Adrenal gland (tissue), 12 donors: ENCODE data around the gene PAEP. TPM values are rescaled to one million over a fixed set of nuclear protein-coding genes. Genes with fewer than 3 reads are reported as not detected.
A peak's percentile ranks its signal among the peaks of the same experiment; 100 is the strongest.

ENCODE experiments used
- DNase-seq, 7 donors: peaks; one replicate each; pipeline ENCODE4 v3.0.0-alpha.2; 2019 to 2020
- H3K27ac ChIP-seq, 5 donors: fragments of 200-600 bp; sonication (generic) in 4 of 5; 1 replicate in 3 of 5; 2 replicates in 2 of 5; pipeline versions ENCODE4 v1.5.1 to v1.8.0; 2016 to 2020; ENCODE audit warnings: mild to moderate bottlenecking in 1 of 5
- H3K27me3 ChIP-seq: fragments of 200-600 bp; 2 replicates; pipeline ENCODE4 v1.8.0; 2021
- H3K36me3 ChIP-seq, 2 donors: fragments of 200-600 bp; replicated peaks in 1 of 2; 1 replicate in 1 of 2; 2 replicates in 1 of 2; pipeline versions ENCODE4 v1.5.1 to v1.8.0; 2018 to 2022
- H3K4me1 ChIP-seq, 2 donors: fragments of 200-600 bp; replicated peaks in 1 of 2; 1 replicate in 1 of 2; 2 replicates in 1 of 2; pipeline versions ENCODE4 v1.5.1 to v1.8.0; 2018 to 2021
- H3K4me3 ChIP-seq, 4 donors: fragments of 200-600 bp; sonication (generic) in 3 of 4; one replicate each; pipeline ENCODE4 v1.5.1; 2016 to 2018
- H3K9me3 ChIP-seq, 3 donors: fragments of 200-600 bp; sonication (generic) in 1 of 3; replicated peaks in 1 of 3; 1 replicate in 2 of 3; 2 replicates in 1 of 3; pipeline versions ENCODE4 v1.5.1 to v1.8.0; 2016 to 2021
- CTCF ChIP-seq, 6 experiments: fragments of 450-650 bp in 4 of 6; fragments of 200-600 bp in 2 of 6; sonication (generic) in 1 of 6; IDR thresholded peaks; 1 replicate in 5 of 6; 2 replicates in 1 of 6; pipeline versions ENCODE4 v1.5.1 to v1.8.0; 2016 to 2021; ENCODE audit warnings: antibody characterized with exemption in 6 of 6, mild to moderate bottlenecking in 2 of 6, moderate library complexity in 1 of 6
- POLR2A ChIP-seq, 2 donors: fragments of 450-650 bp; IDR thresholded peaks; one replicate each; pipeline ENCODE4 v1.6.1; 2017; ENCODE audit warnings: antibody characterized with exemption in 2 of 2, mild to moderate bottlenecking in 2 of 2, moderate library complexity in 1 of 2
- WGBS, 4 donors: extraction: QIAGEN DNeasy Blood & Tissue Kit in 2 of 4; methylation state at CpG; one replicate each; pipeline versions ENCODE4 v1.1.5 to v1.1.7; 2013 to 2017; 5-methylcytosine and 5-hydroxymethylcytosine counted together
- intact Hi-C, 2 donors: fragments of 100-400 bp; cut with DNase I; formaldehyde crosslinking; loops; one replicate each; pipeline versions ENCODE4 v1.14.1 to v1.15.0; 2022 to 2023
- polyA plus RNA-seq, 3 donors: library from polyadenylated mRNA; stranded (reverse); fragments of 200-250 nt in 2 of 3; fragments of 350-450 nt in 1 of 3; fragmentation: Illumina TruSeq in 1 of 3; extraction: RNeasy Lipid Tissue Mini Kit (QIAGEN cat#74804) in 1 of 3; gene quantifications; one replicate each; pipeline ENCODE4 v1.2.3, GENCODE V29; 2013 to 2014
- total RNA-seq, 9 donors: library from RNA; depleted of rRNA in 4 of 9; stranded (reverse); fragments of >200 nt in 4 of 9; fragments of 120-200 nt in 1 of 9; fragmentation: NEBNext Ultra II Directional in 1 of 9; extraction: Animal tissue kit (Norgen Biotek cat#: 25700) in 1 of 9; gene quantifications; one replicate each; pipeline versions ENCODE4 v1.1.0 to v1.2.4, GENCODE V29; 2013 to 2023
- donor health status: healthy with polysubstance abuse.
- donor health status: Bipolar disorder and iron deficiency.
- donor health status: DM: yes; HTN: yes; CAD: no.
- donor health status: DM: no; HTN: no; CAD: no.
- donor health status: DM: no; HTN: no; CAD: no.
- donor health status: DM: yes; HTN: yes; CAD: no.

Gene PAEP
- total and polyA plus RNA-seq, 12 donors = 0.17 TPM; not detected in 11

GRCh38 chr9:135522931-135523330, 38.6 kb upstream of the PAEP start:
- peak in 2 of 7 donors; percentile 4 to 31 for DNase-seq
- no peaks in the 10 kb centered on the region for H3K27me3 ChIP-seq
- no peak for TF ChIP-seq CTCF (IDR thresholded peaks at IDR 0.05)
- no peak for TF ChIP-seq POLR2A (IDR thresholded peaks at IDR 0.05)

GRCh38 chr9:135523521-135524129, 37.9 kb upstream of the PAEP start:
- no peaks in the 10 kb centered on the region for H3K4me1 ChIP-seq
- intact Hi-C loops = no loop called here
- WGBS, 4 donors = 78 to 85% (median 81%) methylated on average over 7 to 21 of the region's 21 CpGs
- no peak overlapping the region for H3K27ac ChIP-seq
- TF ChIP-seq CTCF (IDR thresholded peaks at IDR 0.05) = no peak
- TF ChIP-seq POLR2A (IDR thresholded peaks at IDR 0.05) = no peak
- no peak overlapping the region for H3K4me3 ChIP-seq
- H3K36me3 ChIP-seq = no peaks in the 10 kb centered on the region
- no peaks in the 10 kb centered on the region for H3K27me3 ChIP-seq
- H3K9me3 ChIP-seq = no peaks in the 10 kb centered on the region
- peak in 2 of 7 donors; percentile 5 to 13 for DNase-seq

More at GRCh38 chr9:135522931-135523330, 38.6 kb upstream of the PAEP start:
- WGBS, 4 donors = 67 to 80% (median 74%) methylated on average over 10 to 17 of the region's 17 CpGs
- no peak overlapping the region for H3K4me3 ChIP-seq
- no peak overlapping the region for H3K27ac ChIP-seq
- no peaks in the 10 kb centered on the region for H3K9me3 ChIP-seq
- intact Hi-C loops = no loop called here
- no peaks in the 10 kb centered on the region for H3K36me3 ChIP-seq
- H3K4me1 ChIP-seq = no peaks in the 10 kb centered on the region

- peak in 5 of 7 donors; percentile 18 to 53 (median 52) for DNase-seq
- H3K27me3 ChIP-seq = no peaks in the 10 kb centered on the region
Observed at GRCh38 chr9:135524130-135524861, 37.3 kb upstream of the PAEP start.

More at GRCh38 chr9:135524130-135524861, 37.3 kb upstream of the PAEP start:
- no peak overlapping the region for H3K4me3 ChIP-seq
- no peaks in the 10 kb centered on the region for H3K9me3 ChIP-seq
- WGBS, 4 donors = 55 to 77% (median 59%) methylated on average over 14 to 27 of the region's 27 CpGs
- intact Hi-C loops = no loop called here
- H3K27ac ChIP-seq = no peak overlapping the region
- H3K36me3 ChIP-seq = no peaks in the 10 kb centered on the region
- no peaks in the 10 kb centered on the region for H3K4me1 ChIP-seq
- TF ChIP-seq POLR2A (IDR thresholded peaks at IDR 0.05) = no peak
- TF ChIP-seq CTCF (IDR thresholded peaks at IDR 0.05) = no peak
